Tibial artery (tissue), 4 donors: Measurements from ENCODE around the gene ARHGEF7.

ENCODE experiments used
- DNase-seq, 2 donors: peaks; one replicate each; pipeline ENCODE4 v3.0.0-alpha.2; 2019
- H3K27ac ChIP-seq, 2 donors: fragments of 200-600 bp; sonication (generic) in 1 of 2; 1 replicate in 1 of 2; 2 replicates in 1 of 2; pipeline ENCODE4 v1.5.1; 2018 to 2019; ENCODE audit warnings: mild to moderate bottlenecking in 1 of 2
- H3K27me3 ChIP-seq, 2 donors: fragments of 200-600 bp; sonication (generic) in 1 of 2; one replicate each; pipeline versions ENCODE4 v1.5.1 to v1.6.0; 2016 to 2019
- H3K36me3 ChIP-seq, 3 donors: fragments of 200-600 bp; sonication (generic) in 2 of 3; one replicate each; pipeline ENCODE4 v1.5.1; 2016 to 2019; ENCODE audit warnings: mild to moderate bottlenecking in 2 of 3
- H3K4me1 ChIP-seq, 4 donors: fragments of 200-600 bp; sonication (generic) in 2 of 4; 1 replicate in 3 of 4; 2 replicates in 1 of 4; pipeline ENCODE4 v1.5.1; 2016 to 2019
- H3K4me3 ChIP-seq, 2 donors: fragments of 200-600 bp; sonication (generic) in 1 of 2; 1 replicate in 1 of 2; 2 replicates in 1 of 2; pipeline ENCODE4 v1.5.1; 2018 to 2019; ENCODE audit warnings: mild to moderate bottlenecking in 2 of 2
- H3K9me3 ChIP-seq, 3 donors: fragments of 200-600 bp; sonication (generic) in 1 of 3; one replicate each; pipeline ENCODE4 v1.5.1; 2016 to 2019
- CTCF ChIP-seq, 2 experiments: fragments of 200-600 bp in 1 of 2; fragments of 450-650 bp in 1 of 2; IDR thresholded peaks; one replicate each; pipeline ENCODE4 v1.5.1; 2017 to 2019; ENCODE audit warnings: antibody characterized with exemption in 2 of 2, mild to moderate bottlenecking in 1 of 2, moderate library complexity in 1 of 2
- intact Hi-C: fragments of 100-400 bp; cut with DNase I; formaldehyde crosslinking; loops from one replicate; pipeline ENCODE4 v1.15.0; 2023; ENCODE audit warnings: low total_unique reads

ARHGEF7 gene

DNA sequence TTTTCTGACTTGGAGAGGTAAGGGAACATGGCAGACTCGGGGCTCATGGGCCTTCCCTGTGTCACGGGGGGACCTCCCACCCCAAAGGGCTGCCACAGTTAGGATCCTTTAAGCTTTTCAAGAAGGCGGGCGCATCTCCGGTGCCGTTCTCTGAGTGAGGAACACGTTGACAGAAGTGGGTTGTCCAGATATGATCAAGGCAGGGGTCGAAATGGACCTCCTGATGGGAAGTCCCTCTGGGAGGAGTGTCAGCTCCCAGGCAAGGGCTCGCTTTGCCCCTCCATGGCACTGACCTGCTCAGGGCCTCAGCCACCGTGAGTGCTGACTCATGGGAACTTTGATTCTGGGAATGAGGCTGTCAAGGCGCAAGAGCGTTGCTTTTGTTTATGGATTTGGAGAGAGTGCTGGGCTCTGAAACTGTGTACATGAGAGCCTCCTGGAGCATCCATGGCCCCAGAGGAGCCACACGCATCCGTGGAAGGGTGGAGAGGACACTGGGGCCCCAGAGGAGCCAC, 198.9 kb downstream of the ARHGEF7 start:
- H3K4me3 ChIP-seq: no peak overlapping the region
- DNase-seq: no peak
- intact Hi-C loops: no loop called here
- peaks cover 11 to 38% (median 25%) of the 10 kb centered on the region in 3 donors for H3K36me3 ChIP-seq
- peaks cover 0 to 6% (median 4%) of the 10 kb centered on the region in 3 donors for H3K9me3 ChIP-seq
- H3K27me3 ChIP-seq: no peaks in the 10 kb centered on the region
- peaks cover 0 to 18% (median 7%) of the 10 kb centered on the region in 4 donors for H3K4me1 ChIP-seq
- TF ChIP-seq CTCF (IDR thresholded peaks at IDR 0.05): no peak
- H3K27ac ChIP-seq: no peak overlapping the region

- Histone ChIP-seq H3K36me3 (peaks cover 11 to 37% (median 25%) of the 10 kb centered on the region in 3 donors), H3K27me3 (no peaks in the 10 kb centered on the region), H3K4me3 (no peak overlapping the region), H3K9me3 (peaks cover 0 to 6% (median 4%) of the 10 kb centered on the region in 3 donors), H3K4me1 (peaks cover 0 to 18% (median 7%) of the 10 kb centered on the region in 4 donors), H3K27ac (no peak overlapping the region)
- no peak for TF ChIP-seq CTCF (IDR thresholded peaks at IDR 0.05)
- no peak for DNase-seq
- intact Hi-C loops: no loop called here
These were observed 199.7 kb downstream of the ARHGEF7 start for GRCh38 chr13:111314852-111315251.

DNA sequence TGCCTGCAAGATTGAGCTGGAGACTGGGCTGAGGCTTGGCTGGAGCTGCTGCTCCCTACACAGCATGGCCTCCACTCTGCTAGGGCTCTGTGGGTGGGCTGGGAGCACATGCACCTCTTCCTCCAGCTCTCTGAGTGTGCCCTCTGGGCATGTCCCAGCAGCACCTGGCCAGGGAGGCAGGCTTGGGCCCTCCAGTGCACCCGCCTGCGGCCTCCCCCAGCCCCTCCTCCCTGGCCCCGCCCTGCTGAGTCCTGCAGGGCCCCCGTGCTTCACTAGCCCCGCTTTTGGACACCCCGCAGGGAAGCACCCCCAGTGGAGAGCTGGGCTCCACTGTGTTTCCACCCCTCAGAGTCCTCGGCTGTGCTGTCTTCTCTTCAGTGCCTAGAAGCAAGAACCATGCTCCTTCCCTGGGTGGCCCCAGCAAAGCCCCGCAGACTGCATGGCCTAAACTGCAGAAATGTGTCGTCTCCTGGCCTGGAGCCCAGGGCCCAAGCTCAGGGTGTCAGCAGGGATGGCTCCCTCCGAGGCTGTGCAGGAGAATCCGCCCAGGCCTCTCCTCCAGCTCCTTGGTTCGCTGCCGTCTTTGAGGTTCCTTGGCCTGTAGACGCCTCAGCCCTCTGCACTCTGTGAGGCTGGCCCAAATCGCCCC, 200.4 kb downstream of the ARHGEF7 start:
- Histone ChIP-seq H3K9me3 (peaks cover 0 to 6% (median 4%) of the 10 kb centered on the region in 3 donors), H3K4me1 (peaks cover 0 to 18% (median 7%) of the 10 kb centered on the region in 4 donors), H3K36me3 (peaks cover 11 to 37% (median 25%) of the 10 kb centered on the region in 3 donors), H3K4me3 (no peak overlapping the region), H3K27me3 (no peaks in the 10 kb centered on the region), H3K27ac (no peak overlapping the region)
- DNase-seq: no peak
- no peak for TF ChIP-seq CTCF (IDR thresholded peaks at IDR 0.05)
- intact Hi-C loops: no loop called here

DNA sequence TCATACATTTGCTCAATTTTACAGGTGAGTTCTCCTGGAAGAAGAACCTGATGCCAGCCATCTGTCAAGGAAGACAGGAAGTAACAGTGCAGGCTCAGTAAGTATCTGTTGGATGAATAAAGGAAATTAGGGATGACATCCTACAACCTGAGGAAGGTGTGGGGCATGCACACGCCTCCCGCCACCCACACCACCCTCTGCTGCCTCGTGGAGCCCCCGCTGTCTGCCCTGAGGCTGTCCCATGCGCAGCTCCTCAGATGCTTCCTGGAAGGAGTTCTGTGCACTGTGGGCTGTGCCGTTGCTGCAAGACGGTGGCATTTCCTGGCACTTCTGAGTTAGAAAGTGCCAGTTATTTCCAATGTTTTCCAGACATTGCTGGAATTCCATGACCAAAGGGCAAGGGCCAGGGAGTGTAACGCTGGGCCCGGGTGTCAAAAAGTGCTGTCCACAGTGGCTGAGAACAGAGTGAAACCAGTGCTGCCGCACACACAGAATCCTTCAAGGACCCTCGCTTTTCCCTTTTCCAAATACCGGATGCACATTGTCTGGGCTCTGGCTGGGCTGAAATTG, 201.1 kb downstream of the ARHGEF7 start:
- Histone ChIP-seq H3K27ac (no peak overlapping the region), H3K36me3 (peaks cover 11 to 37% (median 23%) of the 10 kb centered on the region in 3 donors), H3K4me3 (no peak overlapping the region), H3K27me3 (no peaks in the 10 kb centered on the region), H3K9me3 (peaks cover 0 to 6% (median 4%) of the 10 kb centered on the region in 3 donors), H3K4me1 (peaks cover 0 to 18% (median 7%) of the 10 kb centered on the region in 4 donors)
- intact Hi-C loops: no loop called here
- DNase-seq: no peak
- TF ChIP-seq CTCF (IDR thresholded peaks at IDR 0.05): no peak

DNA sequence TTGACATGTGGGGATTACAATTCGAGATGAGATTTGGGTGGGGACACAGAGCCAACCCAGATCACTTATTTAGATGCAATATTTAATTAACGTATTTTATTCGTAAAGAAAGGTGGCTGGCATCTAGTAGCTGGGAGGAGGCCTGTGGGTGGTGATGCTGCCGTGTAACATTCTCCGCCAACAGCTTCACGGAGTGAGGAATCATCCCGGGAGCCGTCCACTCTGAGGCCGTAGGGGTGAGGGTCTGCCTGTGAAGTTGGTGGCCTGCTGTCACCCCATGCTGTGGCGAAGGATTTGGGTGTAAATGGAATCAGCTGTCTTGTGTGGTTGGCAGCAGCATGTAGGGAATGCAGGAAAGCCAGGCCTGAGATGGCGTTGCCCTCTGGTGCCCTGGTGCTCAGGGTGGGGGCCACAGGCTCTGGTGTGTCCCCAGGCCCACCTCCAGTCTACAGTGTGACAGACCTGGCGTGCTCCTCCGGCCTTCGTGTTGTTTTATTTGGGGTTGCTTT, 202.0 kb downstream of the ARHGEF7 start:
- Histone ChIP-seq H3K27ac (no peak overlapping the region), H3K36me3 (peaks cover 11 to 30% (median 16%) of the 10 kb centered on the region in 3 donors), H3K4me3 (no peak overlapping the region), H3K4me1 (peaks cover 0 to 18% (median 7%) of the 10 kb centered on the region in 4 donors), H3K9me3 (peaks cover 0 to 6% (median 4%) of the 10 kb centered on the region in 3 donors), H3K27me3 (no peaks in the 10 kb centered on the region)
- no peak for TF ChIP-seq CTCF (IDR thresholded peaks at IDR 0.05)
- intact Hi-C loops: no loop called here
- DNase-seq: no peak
